Brain microvascular endothelial cell (primary cell): ENCODE measurements around the gene ANKRD45.
"Not testable (repeated sequence)": the region's sequence is repeated elsewhere in the genome, so short reads cannot be mapped to it uniquely, and the experiment has no call there.

Source experiments
- DNase-seq: peaks from one replicate; pipeline ENCODE4 v3.0.0-alpha.2; 2020
- H3K27ac ChIP-seq: fragments of 250-450 bp; sonication (Bioruptor Pico); 2 replicates; pipeline ENCODE4 v1.5.1; 2020; ENCODE audit warnings: mild to moderate bottlenecking, moderate library complexity
- H3K27me3 ChIP-seq: fragments of 250-450 bp; sonication (Bioruptor Pico); replicated peaks from 2 replicates; pipeline ENCODE4 v1.5.1; 2020; ENCODE audit warnings: mild to moderate bottlenecking
- H3K36me3 ChIP-seq: fragments of 250-450 bp; sonication (Bioruptor Pico); replicated peaks from 2 replicates; pipeline ENCODE4 v1.5.1; 2020; ENCODE audit warnings: mild to moderate bottlenecking
- H3K4me3 ChIP-seq: 2 replicates; pipeline ENCODE4 v1.5.1; 2011; ENCODE audit warnings: low read depth, mild to moderate bottlenecking, control low read depth, low read length, moderate library complexity
- in situ Hi-C: cut with HindIII; loops from 2 replicates; pipeline ENCODE4 v1.10.0; 2017; ENCODE audit warnings: low sequenced_read_pairs, low pct_ligation_motif_present
- TF ChIP-seq, protein P1 (sequence below): IDR thresholded peaks from 2 replicates; pipeline ENCODE4 v1.5.1; 2011; ENCODE audit warnings: low read depth, mild to moderate bottlenecking, moderate library complexity, low read length, control low read depth, inconsistent platforms; ENCODE audit errors: missing control alignments

The ANKRD45 gene

DNA sequence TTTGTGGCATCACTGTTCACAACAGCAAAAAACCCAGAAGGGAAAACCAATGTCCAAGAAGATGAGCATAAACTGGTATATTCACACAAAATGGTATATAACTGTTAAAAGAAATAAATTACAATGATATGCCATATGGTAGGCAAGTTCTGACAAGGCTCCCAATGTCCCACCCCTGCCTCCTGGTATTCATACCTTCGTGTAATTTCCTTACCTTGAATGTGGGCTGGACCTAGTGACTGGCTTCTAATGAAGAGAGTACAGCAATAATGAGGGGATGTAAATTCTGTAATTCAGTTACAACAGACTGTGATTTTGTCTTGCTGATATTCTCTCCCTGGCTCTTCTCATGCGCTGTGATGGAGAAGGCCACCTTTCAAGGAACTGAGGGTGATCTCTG is 9.3 kb downstream of the ANKRD45 start:
- in situ Hi-C loops, result no loop called here
- H3K4me3 ChIP-seq, result no peak overlapping the region
- no peak overlapping the region for H3K27ac ChIP-seq

GRCh38 chr1:173648880-173649605 is 20.6 kb downstream of the ANKRD45 start:
- TF ChIP-seq, protein P1, sequence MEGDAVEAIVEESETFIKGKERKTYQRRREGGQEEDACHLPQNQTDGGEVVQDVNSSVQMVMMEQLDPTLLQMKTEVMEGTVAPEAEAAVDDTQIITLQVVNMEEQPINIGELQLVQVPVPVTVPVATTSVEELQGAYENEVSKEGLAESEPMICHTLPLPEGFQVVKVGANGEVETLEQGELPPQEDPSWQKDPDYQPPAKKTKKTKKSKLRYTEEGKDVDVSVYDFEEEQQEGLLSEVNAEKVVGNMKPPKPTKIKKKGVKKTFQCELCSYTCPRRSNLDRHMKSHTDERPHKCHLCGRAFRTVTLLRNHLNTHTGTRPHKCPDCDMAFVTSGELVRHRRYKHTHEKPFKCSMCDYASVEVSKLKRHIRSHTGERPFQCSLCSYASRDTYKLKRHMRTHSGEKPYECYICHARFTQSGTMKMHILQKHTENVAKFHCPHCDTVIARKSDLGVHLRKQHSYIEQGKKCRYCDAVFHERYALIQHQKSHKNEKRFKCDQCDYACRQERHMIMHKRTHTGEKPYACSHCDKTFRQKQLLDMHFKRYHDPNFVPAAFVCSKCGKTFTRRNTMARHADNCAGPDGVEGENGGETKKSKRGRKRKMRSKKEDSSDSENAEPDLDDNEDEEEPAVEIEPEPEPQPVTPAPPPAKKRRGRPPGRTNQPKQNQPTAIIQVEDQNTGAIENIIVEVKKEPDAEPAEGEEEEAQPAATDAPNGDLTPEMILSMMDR, result no peak
- Histone ChIP-seq H3K36me3 (no peaks in the 10 kb centered on the region), H3K4me3 (no peak overlapping the region), H3K27me3 (no peaks in the 10 kb centered on the region), H3K27ac (no peak overlapping the region)
- in situ Hi-C loops, result no loop called here
- no peak for DNase-seq

More for the DNA sequence above, 9.3 kb downstream of the ANKRD45 start:
- Histone ChIP-seq H3K27me3 (no peaks in the 10 kb centered on the region), H3K36me3 (no peaks in the 10 kb centered on the region)
- TF ChIP-seq, protein P1, result no peak
- DNase-seq, result no peak

DNA sequence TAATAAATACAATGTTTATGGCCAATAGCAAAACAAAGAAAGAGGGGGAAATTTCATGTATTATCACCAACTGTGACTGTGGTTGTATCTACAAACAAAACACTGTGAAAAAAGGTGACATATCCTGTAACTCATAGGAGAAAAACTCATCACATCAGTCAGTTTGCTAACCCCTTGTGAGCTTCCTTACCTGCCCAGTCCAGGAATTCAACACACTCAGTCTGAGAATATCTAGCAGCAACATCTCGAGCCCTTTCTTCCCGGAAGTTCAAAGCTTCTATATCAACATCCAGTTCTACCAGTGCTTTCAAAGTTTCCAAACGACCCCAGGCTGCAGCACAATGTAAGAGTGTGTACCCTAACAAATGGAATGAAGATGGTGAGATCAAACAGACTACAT is 23.0 kb downstream of the ANKRD45 start:
- in situ Hi-C loops, result no loop called here
- H3K4me3 ChIP-seq, result no peak overlapping the region
- no peak overlapping the region for H3K27ac ChIP-seq
- no peaks in the 10 kb centered on the region for H3K27me3 ChIP-seq
- H3K36me3 ChIP-seq, result no peaks in the 10 kb centered on the region
- no peak for DNase-seq
- TF ChIP-seq, protein P1, result no peak

DNA sequence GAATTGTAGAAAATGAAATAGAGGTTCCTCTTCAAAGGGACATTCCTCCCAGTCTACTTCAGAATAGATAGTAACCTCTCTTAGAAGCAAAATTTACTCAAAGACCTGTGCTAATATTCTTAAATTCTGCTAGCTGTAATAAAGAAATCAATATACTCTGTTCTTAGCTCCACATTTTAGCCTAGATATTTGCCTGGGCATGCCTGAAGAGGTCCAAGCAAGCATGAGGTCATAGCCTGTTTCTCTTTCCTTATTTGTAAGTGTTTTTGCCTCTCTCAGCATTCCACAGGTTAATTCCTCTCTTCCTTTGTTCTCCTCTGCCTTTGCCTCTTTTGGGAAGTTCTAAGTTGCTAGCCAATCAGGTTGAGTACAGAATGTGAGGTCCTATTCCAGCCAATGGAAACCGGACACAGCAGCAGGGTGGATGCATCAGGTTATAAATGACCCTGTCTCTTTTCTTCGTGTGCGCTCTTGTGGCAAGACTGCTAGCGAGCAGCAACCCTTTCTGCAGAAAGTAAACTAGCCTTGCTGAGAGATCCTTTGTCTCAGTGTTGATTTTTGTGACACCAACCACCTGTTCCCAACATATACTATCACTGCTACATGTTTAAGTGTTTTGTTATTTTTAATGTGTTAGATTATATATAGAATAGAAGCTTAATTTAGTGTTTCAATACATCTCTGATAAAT is 27.1 kb downstream of the ANKRD45 start:
- H3K27me3 ChIP-seq, in situ Hi-C loops, H3K27ac ChIP-seq, H3K4me3 ChIP-seq, DNase-seq, H3K36me3 ChIP-seq: not testable (repeated sequence)

DNA sequence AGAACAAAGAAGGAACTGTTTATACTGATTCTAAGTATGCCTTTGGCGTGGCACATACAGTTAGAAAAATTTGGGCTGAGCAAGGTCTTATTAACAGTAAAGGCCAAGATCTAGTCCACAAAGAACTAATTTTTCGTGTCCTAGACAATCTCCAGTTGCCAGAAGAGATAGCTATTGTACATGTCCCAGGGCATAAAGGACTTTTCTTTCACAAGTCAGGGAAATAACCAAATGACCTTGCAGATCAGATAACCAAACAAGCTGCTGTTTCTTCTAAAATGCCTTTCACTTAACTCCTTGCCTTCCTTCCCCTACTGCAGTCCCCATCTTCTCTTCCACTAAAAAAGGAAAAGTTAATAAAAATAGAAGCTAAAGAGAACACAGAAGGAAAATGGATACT is 30.5 kb downstream of the ANKRD45 start:
- in situ Hi-C loops, result no loop called here
- no peak overlapping the region for H3K27ac ChIP-seq
- no peak overlapping the region for H3K4me3 ChIP-seq
- no peaks in the 10 kb centered on the region for H3K27me3 ChIP-seq
- no peak for DNase-seq
- no peaks in the 10 kb centered on the region for H3K36me3 ChIP-seq
- TF ChIP-seq, protein P1, result no peak

DNA sequence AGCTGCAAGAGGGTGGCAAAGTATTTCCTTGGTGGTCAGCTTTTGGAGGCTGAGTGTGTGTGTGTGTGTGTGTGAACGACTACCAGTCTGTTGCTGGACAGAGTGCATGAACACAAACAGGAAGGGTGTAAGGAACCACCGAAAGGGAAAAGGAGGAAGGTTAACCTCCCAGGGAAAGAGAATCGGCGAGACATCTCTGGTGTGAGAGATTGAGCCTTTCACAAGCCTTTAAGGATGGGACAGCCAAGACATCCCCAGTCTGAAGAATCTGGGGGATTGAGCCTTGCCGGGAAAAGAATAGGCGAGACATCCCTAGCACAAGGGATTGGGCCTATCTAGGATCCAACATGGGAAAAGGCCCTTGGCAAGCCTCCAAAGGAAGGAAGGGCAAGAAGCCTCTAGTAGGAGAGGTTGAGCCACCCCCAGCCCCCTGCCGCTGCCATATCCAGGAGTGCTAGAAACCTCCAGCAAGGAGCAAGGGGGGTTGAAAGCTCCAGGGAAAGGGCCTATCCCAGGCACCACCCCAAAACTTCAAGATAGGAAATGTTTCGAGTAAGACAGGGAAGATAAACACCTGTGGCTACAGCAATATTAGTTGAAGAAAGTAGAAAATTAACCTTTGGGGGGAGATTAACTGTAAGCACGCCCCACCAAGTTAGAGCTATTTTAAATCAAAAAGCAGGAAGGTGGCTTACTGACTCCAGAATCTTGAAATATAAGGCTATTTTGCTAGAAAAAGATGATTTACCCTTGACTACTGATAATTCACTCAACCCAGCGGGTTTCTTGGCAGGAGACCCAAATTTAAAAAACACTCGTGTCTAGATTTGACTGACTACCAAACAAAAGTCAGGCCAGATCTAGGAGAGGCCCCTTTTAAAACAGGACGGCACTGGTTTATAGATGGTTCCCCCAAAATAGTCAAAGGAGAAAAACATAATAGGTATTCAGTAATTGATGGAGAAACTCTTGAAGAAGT is 31.3 kb downstream of the ANKRD45 start:
- in situ Hi-C loops, result no loop called here
- Histone ChIP-seq H3K27ac (no peak overlapping the region), H3K36me3 (no peaks in the 10 kb centered on the region), H3K27me3 (no peaks in the 10 kb centered on the region), H3K4me3 (no peak overlapping the region)
- TF ChIP-seq, protein P1, result no peak
- no peak for DNase-seq

GRCh38 chr1:173637236-173638042 is 32.2 kb downstream of the ANKRD45 start:
- H3K27ac ChIP-seq, DNase-seq, H3K4me3 ChIP-seq, in situ Hi-C loops, H3K36me3 ChIP-seq, H3K27me3 ChIP-seq: not testable (repeated sequence)
